Omental fat pad (tissue), 4 donors: ENCODE data around the gene MCRIP2. TPM values are rescaled to one million over a fixed set of nuclear protein-coding genes. Genes with fewer than 3 reads are reported as not detected.

Experiments
- ATAC-seq: fragments of 150-250 bp; one replicate; pipeline ENCODE4 v1.9.1; 2016; ENCODE audit warnings: mild to moderate bottlenecking, moderate library complexity; ENCODE audit not compliant: low FRiP score
- DNase-seq: peaks from one replicate; pipeline ENCODE4 v3.0.0-alpha.2; 2019; ENCODE audit warnings: low spot score
- total RNA-seq, 4 donors: library from RNA; depleted of rRNA; stranded (reverse); fragments of >200 nt; gene quantifications; one replicate each; pipeline ENCODE4 v1.1.0, GENCODE V29; 2016
- TF ChIP-seq, protein P1 (sequence below), 3 donors: fragments of 450-650 bp; IDR thresholded peaks; one replicate each; pipeline ENCODE4 v1.5.1; 2016 to 2017; ENCODE audit warnings: antibody characterized with exemption in 3 of 3, mild to moderate bottlenecking in 3 of 3, moderate library complexity in 2 of 3

The MCRIP2 gene
- total RNA-seq, 4 donors from 2014 or later = 33.3 to 54.7 (median 41.3) TPM

GRCh38 chr16:649631-650030, 8.0 kb downstream of the MCRIP2 start:
- DNase-seq (no peak), ATAC-seq (no peak)
- TF ChIP-seq, protein P1, sequence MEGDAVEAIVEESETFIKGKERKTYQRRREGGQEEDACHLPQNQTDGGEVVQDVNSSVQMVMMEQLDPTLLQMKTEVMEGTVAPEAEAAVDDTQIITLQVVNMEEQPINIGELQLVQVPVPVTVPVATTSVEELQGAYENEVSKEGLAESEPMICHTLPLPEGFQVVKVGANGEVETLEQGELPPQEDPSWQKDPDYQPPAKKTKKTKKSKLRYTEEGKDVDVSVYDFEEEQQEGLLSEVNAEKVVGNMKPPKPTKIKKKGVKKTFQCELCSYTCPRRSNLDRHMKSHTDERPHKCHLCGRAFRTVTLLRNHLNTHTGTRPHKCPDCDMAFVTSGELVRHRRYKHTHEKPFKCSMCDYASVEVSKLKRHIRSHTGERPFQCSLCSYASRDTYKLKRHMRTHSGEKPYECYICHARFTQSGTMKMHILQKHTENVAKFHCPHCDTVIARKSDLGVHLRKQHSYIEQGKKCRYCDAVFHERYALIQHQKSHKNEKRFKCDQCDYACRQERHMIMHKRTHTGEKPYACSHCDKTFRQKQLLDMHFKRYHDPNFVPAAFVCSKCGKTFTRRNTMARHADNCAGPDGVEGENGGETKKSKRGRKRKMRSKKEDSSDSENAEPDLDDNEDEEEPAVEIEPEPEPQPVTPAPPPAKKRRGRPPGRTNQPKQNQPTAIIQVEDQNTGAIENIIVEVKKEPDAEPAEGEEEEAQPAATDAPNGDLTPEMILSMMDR (IDR thresholded peaks at IDR 0.05) = no peak

- ATAC-seq (no peak), DNase-seq (no peak)
- TF ChIP-seq, protein P1 (IDR thresholded peaks at IDR 0.05) = no peak
Measured at GRCh38 chr16:651844-652243, 10.2 kb downstream of the MCRIP2 start.

DNA sequence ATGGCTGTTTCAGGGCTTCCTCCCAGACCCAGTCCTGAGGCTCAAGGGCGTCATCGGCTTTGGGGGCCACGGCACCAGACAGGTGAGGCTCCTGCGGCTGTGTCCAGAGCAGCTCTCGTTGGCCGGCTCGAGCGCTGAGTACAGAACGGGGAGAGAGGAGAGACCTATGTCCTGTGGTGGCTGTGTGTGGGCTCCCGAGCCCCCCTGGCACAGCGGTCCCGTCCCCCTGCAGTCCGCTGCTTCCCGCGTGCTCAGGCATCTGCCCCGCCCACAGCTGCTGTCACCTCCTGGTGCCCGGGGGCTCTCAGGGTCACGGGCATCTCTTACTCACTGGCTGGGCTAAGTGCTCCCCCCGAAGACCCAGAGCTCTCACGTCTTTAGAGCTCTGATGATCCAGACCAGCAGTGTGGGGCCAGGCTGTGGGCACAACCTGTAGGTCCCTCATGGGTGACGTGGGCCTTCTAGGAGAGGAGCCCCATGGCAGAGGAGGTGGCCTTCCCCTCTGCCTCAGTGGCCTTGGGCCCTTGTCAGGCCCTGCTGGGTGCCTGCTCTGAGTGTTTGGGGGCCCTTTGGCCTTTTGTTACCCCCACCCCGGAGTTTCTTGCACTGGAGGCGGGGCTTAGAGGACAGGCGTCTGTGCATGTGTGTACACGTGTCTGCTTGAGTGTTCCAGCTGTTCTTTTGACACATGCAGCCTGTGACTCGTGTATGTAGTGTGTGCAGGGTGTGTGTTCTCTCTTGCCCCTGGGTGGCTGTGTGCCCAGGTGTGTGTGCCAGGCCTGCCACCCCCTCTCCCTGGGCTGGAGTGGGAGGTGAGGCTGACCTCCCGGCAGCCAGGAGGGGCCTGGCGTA, 11.1 kb downstream of the MCRIP2 start:
- no peak for DNase-seq
- ATAC-seq = no peak
- TF ChIP-seq, protein P1 (IDR thresholded peaks at IDR 0.05) = no peak

- TF ChIP-seq, protein P1 (IDR thresholded peaks at IDR 0.05) = no peak
- DNase-seq = no peak
Measured at GRCh38 chr16:654034-654433, 12.4 kb downstream of the MCRIP2 start.

DNA sequence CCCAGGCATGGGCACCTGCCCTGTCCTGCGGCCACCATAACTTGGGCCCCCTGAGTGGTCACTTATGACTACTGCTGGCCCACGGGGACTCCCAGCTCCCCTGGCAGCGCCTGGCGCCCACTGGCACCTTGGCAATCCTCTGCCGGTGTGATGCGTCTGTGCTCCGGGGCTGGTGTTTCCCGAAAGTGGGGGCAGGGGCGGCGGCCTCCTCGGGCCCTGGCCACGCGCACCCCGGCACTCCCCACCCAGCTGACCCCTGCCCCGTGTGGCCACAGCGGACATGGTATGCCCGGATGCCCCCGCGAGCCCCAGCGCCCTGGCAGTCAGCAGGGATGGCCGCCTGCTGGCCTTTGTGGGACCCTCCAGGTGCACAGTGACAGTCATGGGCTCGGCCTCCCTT, 15.9 kb downstream of the MCRIP2 start:
- no peak for ATAC-seq
- no peak for DNase-seq
- TF ChIP-seq, protein P1 (IDR thresholded peaks at IDR 0.05) = no peak

More at GRCh38 chr16:654034-654433, 12.4 kb downstream of the MCRIP2 start:
- ATAC-seq = no peak

GRCh38 chr16:658679-659571, 17.3 kb downstream of the MCRIP2 start:
- ATAC-seq (no peak), DNase-seq (no peak)
- TF ChIP-seq, protein P1 (IDR thresholded peaks at IDR 0.05) = no peak
